Keratinocyte (primary cell): ENCODE measurements around the gene PHACTR1.

Source experiments
- EZH2 ChIP-seq: IDR thresholded peaks from one replicate; pipeline ENCODE4 v1.6.1; 2012; ENCODE audit warnings: inconsistent platforms, mild to moderate bottlenecking, low read length, moderate library complexity
- TF ChIP-seq, protein P1 (sequence below), 3 experiments: IDR thresholded peaks in 1 of 3; conservative IDR thresholded peaks in 1 of 3; optimal IDR thresholded peaks in 1 of 3; 2 replicates in 2 of 3; 3 replicates in 1 of 3; pipeline versions ENCODE3 to v1.5.1; 2011; ENCODE audit warnings: low read length in 3 of 3, mild to moderate bottlenecking in 3 of 3, moderate library complexity in 2 of 3, control low read depth in 1 of 3, inconsistent platforms in 1 of 3; ENCODE audit not compliant: insufficient read depth in 2 of 3; ENCODE audit errors: extremely low read depth in 1 of 3

DNA sequence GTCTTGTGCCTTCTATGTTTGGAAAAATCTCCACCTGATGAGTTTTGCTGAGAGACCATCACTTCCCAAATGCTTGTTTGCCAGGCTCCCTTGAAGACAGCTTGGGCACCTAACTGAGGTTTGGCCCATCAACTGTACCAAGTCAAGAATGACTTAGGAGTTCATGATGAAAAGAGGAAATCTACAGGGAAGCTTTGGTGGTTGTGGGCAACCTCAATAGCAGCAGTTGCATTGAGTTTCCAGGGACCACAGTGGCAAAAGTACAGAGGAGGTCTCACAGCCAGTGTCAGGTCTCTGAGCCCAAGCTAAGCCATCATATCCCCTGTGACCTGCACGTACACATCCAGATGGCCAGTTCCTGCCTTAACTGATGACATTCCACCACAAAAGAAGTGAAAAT lies 49.7 kb upstream of the PHACTR1 start:
- no peak for TF ChIP-seq EZH2
- TF ChIP-seq, protein P1, sequence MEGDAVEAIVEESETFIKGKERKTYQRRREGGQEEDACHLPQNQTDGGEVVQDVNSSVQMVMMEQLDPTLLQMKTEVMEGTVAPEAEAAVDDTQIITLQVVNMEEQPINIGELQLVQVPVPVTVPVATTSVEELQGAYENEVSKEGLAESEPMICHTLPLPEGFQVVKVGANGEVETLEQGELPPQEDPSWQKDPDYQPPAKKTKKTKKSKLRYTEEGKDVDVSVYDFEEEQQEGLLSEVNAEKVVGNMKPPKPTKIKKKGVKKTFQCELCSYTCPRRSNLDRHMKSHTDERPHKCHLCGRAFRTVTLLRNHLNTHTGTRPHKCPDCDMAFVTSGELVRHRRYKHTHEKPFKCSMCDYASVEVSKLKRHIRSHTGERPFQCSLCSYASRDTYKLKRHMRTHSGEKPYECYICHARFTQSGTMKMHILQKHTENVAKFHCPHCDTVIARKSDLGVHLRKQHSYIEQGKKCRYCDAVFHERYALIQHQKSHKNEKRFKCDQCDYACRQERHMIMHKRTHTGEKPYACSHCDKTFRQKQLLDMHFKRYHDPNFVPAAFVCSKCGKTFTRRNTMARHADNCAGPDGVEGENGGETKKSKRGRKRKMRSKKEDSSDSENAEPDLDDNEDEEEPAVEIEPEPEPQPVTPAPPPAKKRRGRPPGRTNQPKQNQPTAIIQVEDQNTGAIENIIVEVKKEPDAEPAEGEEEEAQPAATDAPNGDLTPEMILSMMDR (optimal IDR thresholded peaks at IDR 0.05 in 1 of 3, IDR thresholded peaks at IDR 0.05 in 1 of 3, conservative IDR thresholded peaks at IDR 0.05 in 1 of 3; ENCODE audit: extremely low read depth in 1 of 3, insufficient read depth in 2 of 3, low read length in 3 of 3) = no peak
